ENCODE data around the gene TBC1D24.
"Not testable (repeated sequence)": the region's sequence is repeated elsewhere in the genome, so short reads cannot be mapped to it uniquely, and the experiment has no call there.

TBC1D24 gene

DNA sequence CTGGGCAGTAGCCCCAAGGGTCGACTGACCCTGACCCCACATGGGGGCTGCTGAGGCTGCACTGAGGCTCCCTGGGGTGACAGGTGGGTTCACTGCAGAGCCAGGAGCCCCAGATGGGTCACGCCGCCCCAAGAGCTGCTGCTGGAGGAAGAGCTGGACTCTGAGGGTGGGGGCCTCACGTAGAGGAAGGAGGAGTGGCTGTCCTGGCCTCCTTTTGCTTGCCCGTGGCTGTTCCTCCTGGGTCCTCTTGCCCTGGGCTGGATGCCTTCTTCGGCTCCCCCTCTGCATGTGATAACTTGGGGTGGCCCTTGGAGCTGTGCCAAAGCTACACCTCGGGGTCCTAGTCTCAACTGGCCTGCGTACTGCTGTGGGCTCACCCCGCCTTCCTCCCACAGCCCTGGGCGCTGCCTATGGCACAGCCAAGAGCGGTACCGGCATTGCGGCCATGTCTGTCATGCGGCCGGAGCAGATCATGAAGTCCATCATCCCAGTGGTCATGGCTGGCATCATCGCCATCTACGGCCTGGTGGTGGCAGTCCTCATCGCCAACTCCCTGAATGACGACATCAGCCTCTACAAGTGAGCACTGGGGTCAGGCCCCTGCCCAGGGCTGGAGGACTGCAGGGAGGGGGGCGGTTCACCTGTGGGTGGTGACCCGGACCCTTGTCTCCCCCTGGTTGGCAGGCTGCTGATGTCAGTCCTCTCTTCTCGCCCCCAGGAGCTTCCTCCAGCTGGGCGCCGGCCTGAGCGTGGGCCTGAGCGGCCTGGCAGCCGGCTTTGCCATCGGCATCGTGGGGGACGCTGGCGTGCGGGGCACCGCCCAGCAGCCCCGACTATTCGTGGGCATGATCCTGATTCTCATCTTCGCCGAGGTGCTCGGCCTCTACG, 44.1 kb downstream of the TBC1D24 start:
- no peak for DNase-seq

DNA sequence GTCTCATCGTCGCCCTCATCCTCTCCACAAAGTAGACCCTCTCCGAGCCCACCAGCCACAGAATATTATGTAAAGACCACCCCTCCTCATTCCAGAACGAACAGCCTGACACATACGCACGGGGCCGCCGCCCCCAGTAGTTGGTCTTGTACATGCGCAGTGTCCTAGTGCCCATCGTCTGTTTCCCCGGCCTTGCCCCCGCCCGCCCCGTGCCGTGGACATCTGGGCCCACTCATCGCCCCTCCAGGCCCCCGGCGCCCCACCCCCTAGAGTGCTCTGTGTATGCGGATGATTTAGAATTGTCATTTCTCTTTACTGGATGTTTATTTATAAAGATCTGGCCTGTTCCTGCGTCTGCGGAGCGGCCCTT, 44.8 kb downstream of the TBC1D24 start:
- no peak for DNase-seq

DNA sequence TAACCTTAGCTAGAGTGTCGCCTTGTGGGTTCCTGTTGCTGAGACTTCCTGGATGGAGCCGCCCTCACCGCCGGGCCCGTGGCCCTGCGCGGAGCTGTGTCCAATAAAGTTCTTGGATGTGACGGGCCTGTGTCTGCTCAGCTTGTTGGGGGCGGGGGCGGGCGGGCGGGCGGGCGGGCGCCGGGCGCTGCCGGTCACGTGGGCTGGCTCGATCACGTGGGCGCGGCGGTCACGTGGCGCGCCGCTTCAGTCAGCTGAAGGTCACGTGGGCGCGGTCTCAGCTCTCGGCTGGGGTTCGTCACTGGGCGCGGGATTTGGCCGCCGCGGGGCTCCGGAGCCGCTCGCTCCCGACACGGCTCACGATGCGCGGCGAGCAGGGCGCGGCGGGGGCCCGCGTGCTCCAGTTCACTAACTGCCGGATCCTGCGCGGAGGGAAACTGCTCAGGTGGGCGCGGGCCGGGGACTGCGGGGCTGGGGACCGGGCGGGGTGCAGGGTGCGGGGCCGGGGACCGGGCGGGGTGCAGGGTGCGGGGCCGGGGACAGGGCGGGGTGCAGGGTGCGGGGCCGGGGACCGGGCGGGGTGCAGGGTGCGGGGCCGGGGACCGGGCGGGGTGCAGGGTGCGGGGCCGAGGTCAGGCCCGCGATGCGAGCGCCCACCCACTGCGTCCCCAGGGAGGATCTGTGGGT, 45.3 kb downstream of the TBC1D24 start, which contains the start of gene AMDHD2:
Gene AMDHD2, plus strand, starts transcription at position 275 of the 687 bp plus-strand sequence. Its CDS starts 88 bp downstream, at position 363.
- peak; percentile 61 for DNase-seq

DNA sequence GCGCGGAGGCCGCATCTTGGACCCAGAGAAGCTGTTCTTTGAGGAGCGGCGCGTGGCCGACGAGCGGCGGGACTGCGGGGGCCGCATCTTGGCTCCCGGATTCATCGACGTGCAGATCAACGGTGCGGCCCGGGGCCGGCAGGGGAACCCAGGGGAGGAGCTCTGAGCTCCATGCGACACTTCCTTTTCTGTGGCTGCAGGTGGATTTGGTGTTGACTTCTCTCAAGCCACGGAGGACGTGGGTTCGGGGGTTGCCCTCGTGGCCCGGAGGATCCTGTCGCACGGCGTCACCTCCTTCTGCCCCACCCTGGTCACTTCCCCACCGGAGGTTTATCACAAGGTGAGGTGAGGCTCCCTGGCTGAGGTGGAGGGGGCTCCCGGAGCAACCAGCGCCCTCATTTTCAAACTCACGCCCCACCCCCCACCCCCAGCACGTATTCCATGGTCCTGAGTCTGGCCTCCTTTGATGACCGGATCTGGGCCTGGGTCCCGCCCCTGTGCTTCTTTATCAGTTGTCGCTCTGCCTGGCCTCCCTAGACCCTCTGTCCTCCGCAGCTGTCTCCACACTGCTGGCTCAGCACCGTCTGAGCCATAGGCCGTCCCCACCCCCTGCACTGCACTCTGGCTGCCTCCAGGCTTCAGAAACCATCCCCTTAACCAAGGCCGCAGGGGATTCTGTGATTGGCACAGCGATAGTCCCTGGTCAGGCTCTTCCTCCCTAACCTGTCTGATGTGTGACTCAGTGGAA, 46.0 kb downstream of the TBC1D24 start:
- no peak for DNase-seq

GRCh38 chr16:2523801-2524231, 48.9 kb downstream of the TBC1D24 start:
- DNase-seq, result no peak

DNA sequence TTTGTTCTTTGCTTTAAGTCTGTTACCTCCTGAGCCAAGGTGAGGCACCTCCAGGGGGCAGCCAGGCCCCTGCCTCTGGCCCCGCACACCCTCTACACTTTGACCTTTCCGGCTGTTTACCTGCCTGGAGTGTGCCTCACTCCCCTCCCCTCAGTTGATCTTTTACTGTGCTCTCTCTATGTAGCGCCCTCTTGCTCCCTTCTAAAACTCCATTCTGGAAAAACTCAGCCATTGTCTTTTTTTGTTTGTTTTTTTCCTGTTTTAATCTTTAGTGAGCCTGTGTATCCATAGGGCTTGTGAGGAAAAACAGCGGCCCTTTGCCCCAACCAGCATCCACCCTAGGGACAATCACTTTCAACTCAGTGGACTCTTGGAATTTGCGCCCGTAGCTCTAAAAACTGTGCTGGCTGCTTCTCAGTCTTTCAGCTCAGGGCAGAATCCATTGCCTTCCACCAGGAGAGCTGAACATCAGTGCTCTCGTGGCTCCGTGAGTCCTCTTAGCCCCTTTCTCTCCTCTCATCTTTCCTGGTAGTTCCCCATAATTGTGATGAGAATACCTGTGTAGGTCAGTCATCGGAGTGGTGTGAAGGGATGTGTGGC, 49.5 kb downstream of the TBC1D24 start:
- DNase-seq, result no peak

- DNase-seq, result no peak
These were observed 51.2 kb downstream of the TBC1D24 start for GRCh38 chr16:2526135-2526534.

- DNase-seq, result no peak
These were observed 52.3 kb downstream of the TBC1D24 start for GRCh38 chr16:2527071-2527783.

DNA sequence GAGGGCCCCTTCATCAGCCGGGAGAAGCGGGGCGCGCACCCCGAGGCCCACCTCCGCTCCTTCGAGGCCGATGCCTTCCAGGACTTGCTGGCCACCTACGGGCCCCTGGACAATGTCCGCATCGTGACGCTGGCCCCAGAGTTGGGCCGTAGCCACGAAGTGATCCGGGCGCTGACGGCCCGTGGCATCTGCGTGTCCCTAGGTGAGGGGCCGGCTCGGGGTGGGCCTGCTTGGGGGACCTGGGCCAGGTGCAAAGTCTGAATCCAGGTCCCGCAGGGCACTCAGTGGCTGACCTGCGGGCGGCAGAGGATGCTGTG, 52.8 kb downstream of the TBC1D24 start:
- no peak for DNase-seq

- no peak for DNase-seq
These were observed 53.5 kb downstream of the TBC1D24 start for GRCh38 chr16:2528161-2529060.

DNA sequence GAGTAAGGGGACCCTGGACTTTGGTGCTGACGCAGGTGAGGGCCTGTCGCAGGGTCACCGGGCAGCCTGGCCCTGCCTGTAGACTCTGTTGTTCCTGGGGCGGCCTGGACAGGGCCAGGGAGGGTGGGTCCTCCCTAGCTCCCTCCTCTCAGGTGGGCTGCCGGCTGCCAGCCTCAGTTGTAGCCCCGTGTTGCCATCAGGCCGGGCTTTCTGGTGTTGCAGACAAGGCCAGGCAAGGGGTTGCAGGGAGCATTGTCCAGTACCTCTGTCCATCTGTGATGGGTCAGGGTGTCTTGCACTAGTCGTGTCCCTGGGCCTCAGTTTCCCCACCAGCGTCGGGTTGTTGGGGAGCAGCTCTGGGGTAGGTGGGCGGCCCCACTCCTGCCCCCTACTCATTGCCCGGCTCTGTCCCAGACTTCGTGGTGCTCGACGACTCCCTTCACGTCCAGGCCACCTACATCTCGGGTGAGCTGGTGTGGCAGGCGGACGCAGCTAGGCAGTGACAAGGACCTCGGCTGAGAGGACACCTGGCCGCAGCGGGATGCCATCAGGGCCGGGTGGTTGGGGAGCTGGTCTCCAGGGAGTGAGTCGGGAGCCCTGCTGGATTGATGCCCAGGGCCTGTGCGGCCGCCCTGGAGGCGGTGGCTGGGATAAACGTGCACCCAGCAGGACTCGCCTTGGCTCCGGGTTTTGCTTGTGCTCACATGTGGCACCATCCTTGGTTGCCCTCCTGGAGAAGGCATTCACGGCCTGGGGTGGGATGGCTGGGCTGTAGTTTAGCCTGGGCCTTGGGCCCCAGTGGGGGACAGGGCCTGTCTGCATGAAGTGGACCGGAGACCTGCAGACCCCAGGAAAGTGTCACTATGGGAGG, 54.4 kb downstream of the TBC1D24 start:
- no peak for DNase-seq

GRCh38 chr16:2529961-2530628, 55.2 kb downstream of the TBC1D24 start:
- no peak for DNase-seq

DNA sequence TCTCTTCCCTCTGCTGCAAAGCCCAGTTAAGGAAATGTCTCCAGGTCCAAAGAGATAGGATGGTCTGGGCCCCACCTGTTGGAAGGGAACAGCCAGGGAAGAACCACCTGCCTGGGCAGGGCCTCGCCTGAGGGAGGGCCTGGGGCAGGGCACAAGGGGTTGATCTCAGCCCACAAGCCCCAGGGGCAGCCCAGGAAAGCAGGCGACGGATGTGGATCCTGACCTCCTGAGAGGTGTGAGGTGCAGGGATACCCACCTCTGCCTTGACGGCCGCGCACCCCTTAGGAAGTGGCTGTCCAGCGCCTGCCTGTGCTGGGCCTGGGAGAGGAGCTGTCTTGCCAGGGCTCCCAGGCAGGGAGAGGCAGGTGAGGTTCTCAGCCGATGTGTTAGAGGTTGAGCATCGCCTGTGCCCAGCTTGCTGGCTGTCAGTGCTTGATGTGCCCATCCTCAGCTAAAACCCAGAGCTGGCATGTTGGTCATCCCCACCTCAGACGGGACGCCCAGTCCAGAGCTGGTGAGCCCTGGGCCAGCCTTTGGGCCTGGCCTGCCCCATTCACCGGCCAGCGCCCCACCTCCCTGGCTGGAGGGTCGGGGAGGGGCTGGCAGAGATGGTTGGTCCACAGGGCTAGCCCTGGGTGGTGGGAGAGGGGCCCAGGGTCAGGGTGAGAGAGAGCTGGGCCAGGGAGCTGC, 55.8 kb downstream of the TBC1D24 start:
- no peak for DNase-seq

DNA sequence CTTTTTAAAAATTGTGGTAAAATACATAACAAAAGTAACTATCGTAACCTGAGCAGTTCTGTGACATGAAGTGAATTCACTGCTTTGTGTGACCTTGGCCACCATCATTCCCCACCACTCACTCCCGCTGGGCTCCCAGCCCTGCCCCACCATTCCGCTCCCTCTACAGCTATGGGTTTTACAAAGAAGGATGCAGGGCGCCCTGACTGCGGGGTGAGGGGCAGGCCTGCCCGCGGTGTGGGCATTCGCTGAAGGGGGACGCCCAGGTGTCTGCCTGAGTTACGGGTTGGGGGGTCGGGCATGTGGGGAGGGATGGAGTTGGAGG, 56.4 kb downstream of the TBC1D24 start, which contains the start of gene CEMP1:
Gene CEMP1, minus strand, starts transcription at position 38 of the 325 bp plus-strand sequence. CDS start 335 bp downstream, outside the sequence.
- no peak for DNase-seq

GRCh38 chr16:2531696-2532493, 57.0 kb downstream of the TBC1D24 start:
- peak; percentile 82 for DNase-seq

DNA sequence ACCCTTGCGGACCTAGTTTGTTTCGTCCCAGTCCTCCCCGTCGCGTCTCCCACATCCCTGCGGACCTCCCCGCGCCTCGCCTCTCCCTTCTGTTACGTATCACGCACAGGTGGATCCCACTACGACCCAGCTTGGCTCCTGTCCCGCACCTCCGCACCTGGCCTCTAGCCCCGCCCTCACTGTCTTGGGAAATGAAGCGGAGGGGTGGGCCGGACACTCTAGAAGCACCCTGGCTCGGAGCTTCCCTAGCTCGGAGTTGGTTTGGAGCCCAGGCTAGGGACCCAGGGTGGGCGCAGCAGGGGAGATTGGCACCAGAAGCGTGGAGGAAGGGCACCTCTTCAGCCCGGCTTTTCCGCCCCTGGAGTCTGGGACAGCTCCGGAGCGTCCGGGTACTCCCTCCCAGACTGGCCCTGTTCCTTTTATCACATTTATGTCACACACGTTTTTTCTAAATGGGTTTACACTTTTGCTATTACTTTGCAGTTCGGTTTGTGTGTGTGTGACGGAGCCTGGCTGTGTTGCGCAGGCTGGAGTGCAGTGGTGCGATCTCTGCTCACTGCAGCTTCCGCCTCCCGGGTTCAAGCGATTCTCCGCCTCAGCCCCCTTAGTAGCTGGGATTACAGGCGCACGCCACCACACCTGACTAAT, 57.7 kb downstream of the TBC1D24 start:
- peak; percentile 35 for DNase-seq

DNA sequence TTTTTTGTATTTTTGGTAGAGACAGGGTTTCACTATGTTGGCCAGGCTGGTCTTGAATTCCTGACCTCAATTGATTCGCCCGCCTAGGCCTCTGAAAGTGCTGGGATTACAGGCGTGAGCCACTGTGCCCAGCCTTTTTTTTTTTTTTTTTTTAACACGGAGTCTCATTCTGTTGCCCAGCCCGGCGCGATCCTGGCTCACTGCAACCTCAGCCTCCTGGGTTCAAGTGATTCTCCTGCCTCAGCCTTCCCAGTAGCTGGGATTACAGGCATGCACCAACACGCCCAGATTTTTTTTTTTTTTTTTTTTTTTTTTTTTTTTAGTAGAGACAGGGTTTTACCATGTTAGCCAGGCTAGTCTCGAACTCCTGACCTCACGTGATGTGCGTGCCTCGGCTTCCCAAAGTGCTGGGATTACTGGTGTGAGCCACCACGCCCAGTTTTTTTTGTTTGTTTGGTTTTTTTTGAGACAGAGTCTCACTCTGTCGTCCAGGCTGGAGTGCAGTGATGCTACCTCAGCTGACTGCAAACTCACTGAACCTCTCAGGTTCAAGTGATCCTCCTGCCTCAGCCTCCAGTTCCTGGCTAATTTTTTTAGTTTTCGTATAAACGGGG, 58.3 kb downstream of the TBC1D24 start:
- DNase-seq, result not testable (repeated sequence)
